Activated T-cell treated with anti-CD3 and anti-CD28 coated beads, Interleukin-2, amount 50 U/mL, for 72 hours (primary cell): ENCODE measurements around the gene SULT1C2. TPM values are rescaled to one million over a fixed set of nuclear protein-coding genes. Genes with fewer than 3 reads are reported as not detected.

ENCODE experiments used
- ATAC-seq, 2 donors: fragments of 150-1000 bp; cut with Tn5 transposase; replicated peaks in 1 of 2; 2 replicates each; pipeline ENCODE4 v1.10.0; 2021; ENCODE audit warnings: moderate library complexity in 2 of 2, mild to moderate bottlenecking in 1 of 2
- DNase-seq, 2 donors: peaks; one replicate each; pipeline ENCODE4 v3.0.0; 2021 to 2022; ENCODE audit warnings: mixed read lengths in 1 of 2
- H3K27ac Mint-ChIP-seq: one replicate; pipeline ENCODE4 v1.8.0; 2022; ENCODE audit warnings: mild to moderate bottlenecking, moderate library complexity, mixed read lengths
- H3K27me3 Mint-ChIP-seq: one replicate; pipeline ENCODE4 v1.8.0; 2022; ENCODE audit warnings: low read depth, mixed read lengths
- H3K36me3 Mint-ChIP-seq, 2 donors: one replicate each; pipeline ENCODE4 v1.8.0; 2022; ENCODE audit warnings: mixed read lengths in 2 of 2, mild to moderate bottlenecking in 1 of 2; ENCODE audit not compliant: insufficient read depth in 2 of 2
- H3K4me1 Mint-ChIP-seq: one replicate; pipeline ENCODE4 v1.8.0; 2022; ENCODE audit warnings: low read depth, mixed read lengths
- H3K4me3 Mint-ChIP-seq, 2 donors: one replicate each; pipeline ENCODE4 v1.8.0; 2022; ENCODE audit warnings: mild to moderate bottlenecking in 2 of 2, mixed read lengths in 2 of 2, moderate library complexity in 2 of 2
- H3K9me3 Mint-ChIP-seq, 2 donors: one replicate each; pipeline ENCODE4 v1.8.0; 2022; ENCODE audit warnings: mixed read lengths in 2 of 2
- total RNA-seq, 2 donors: library from RNA; stranded (reverse); gene quantifications; one replicate each; pipeline ENCODE4 v1.2.3, GENCODE V29; 2022

Gene SULT1C2
- total RNA-seq, 2 donors from 2014 or later: not detected

- Mint-ChIP-seq H3K36me3 (no peaks in the 10 kb centered on the region), H3K4me3 (no peak overlapping the region), H3K9me3 (no peaks in the 10 kb centered on the region), H3K4me1 (no peaks in the 10 kb centered on the region), H3K27me3 (peaks cover 12% of the 10 kb centered on the region), H3K27ac (no peak overlapping the region)
- no peak for DNase-seq
- no peak for ATAC-seq
Measured at GRCh38 chr2:108305901-108306300, 17.2 kb downstream of the SULT1C2 start.

GRCh38 chr2:108309903-108310302 is 21.2 kb downstream of the SULT1C2 start:
- no peaks in the 10 kb centered on the region for H3K36me3 Mint-ChIP-seq
- H3K9me3 Mint-ChIP-seq: no peaks in the 10 kb centered on the region
- ATAC-seq (no peak), DNase-seq (no peak)
- no peak overlapping the region for H3K4me3 Mint-ChIP-seq
- no peaks in the 10 kb centered on the region for H3K27me3 Mint-ChIP-seq
- H3K4me1 Mint-ChIP-seq: no peaks in the 10 kb centered on the region
- H3K27ac Mint-ChIP-seq: no peak overlapping the region

GRCh38 chr2:108314586-108315296 is 26.0 kb downstream of the SULT1C2 start:
- no peaks in the 10 kb centered on the region for H3K36me3 Mint-ChIP-seq
- DNase-seq: no peak
- ATAC-seq: no peak
- H3K27ac Mint-ChIP-seq: no peak overlapping the region
- H3K9me3 Mint-ChIP-seq: no peaks in the 10 kb centered on the region
- no peak overlapping the region for H3K4me3 Mint-ChIP-seq
- no peaks in the 10 kb centered on the region for H3K4me1 Mint-ChIP-seq
- no peaks in the 10 kb centered on the region for H3K27me3 Mint-ChIP-seq

GRCh38 chr2:108315444-108315934 is 26.8 kb downstream of the SULT1C2 start:
- no peaks in the 10 kb centered on the region for H3K4me1 Mint-ChIP-seq
- no peak overlapping the region for H3K27ac Mint-ChIP-seq
- no peak for ATAC-seq
- no peaks in the 10 kb centered on the region for H3K36me3 Mint-ChIP-seq
- H3K9me3 Mint-ChIP-seq: no peaks in the 10 kb centered on the region
- H3K4me3 Mint-ChIP-seq: no peak overlapping the region
- no peaks in the 10 kb centered on the region for H3K27me3 Mint-ChIP-seq
- DNase-seq: no peak

- no peaks in the 10 kb centered on the region for H3K36me3 Mint-ChIP-seq
- ATAC-seq (no peak), DNase-seq (no peak)
- H3K4me1 Mint-ChIP-seq: no peaks in the 10 kb centered on the region
- H3K4me3 Mint-ChIP-seq: no peak overlapping the region
- H3K27ac Mint-ChIP-seq: no peak overlapping the region
- no peaks in the 10 kb centered on the region for H3K27me3 Mint-ChIP-seq
- H3K9me3 Mint-ChIP-seq: no peaks in the 10 kb centered on the region
Measured at GRCh38 chr2:108316033-108316432, 27.3 kb downstream of the SULT1C2 start.

- Mint-ChIP-seq H3K9me3 (no peaks in the 10 kb centered on the region), H3K4me3 (no peak overlapping the region), H3K27me3 (no peaks in the 10 kb centered on the region), H3K4me1 (no peaks in the 10 kb centered on the region), H3K36me3 (no peaks in the 10 kb centered on the region), H3K27ac (no peak overlapping the region)
- ATAC-seq: no peak
- no peak for DNase-seq
Measured at GRCh38 chr2:108316461-108317258, 28.0 kb downstream of the SULT1C2 start.

- peaks cover 10% of the 10 kb centered on the region for H3K27me3 Mint-ChIP-seq
- H3K36me3 Mint-ChIP-seq: no peaks in the 10 kb centered on the region
- no peak overlapping the region for H3K27ac Mint-ChIP-seq
- DNase-seq (no peak), ATAC-seq (no peak)
- no peak overlapping the region for H3K4me3 Mint-ChIP-seq
- no peaks in the 10 kb centered on the region for H3K4me1 Mint-ChIP-seq
- no peaks in the 10 kb centered on the region for H3K9me3 Mint-ChIP-seq
Measured at GRCh38 chr2:108320326-108320922, 31.7 kb downstream of the SULT1C2 start.

GRCh38 chr2:108323619-108324018 is 34.9 kb downstream of the SULT1C2 start:
- ATAC-seq (no peak), DNase-seq (no peak)
- no peak overlapping the region for H3K27ac Mint-ChIP-seq
- H3K9me3 Mint-ChIP-seq: no peaks in the 10 kb centered on the region
- no peak overlapping the region for H3K4me3 Mint-ChIP-seq
- H3K27me3 Mint-ChIP-seq: peaks cover 10% of the 10 kb centered on the region
- no peaks in the 10 kb centered on the region for H3K4me1 Mint-ChIP-seq
- no peaks in the 10 kb centered on the region for H3K36me3 Mint-ChIP-seq

- Mint-ChIP-seq H3K4me1 (no peaks in the 10 kb centered on the region), H3K4me3 (no peak overlapping the region), H3K27ac (no peak overlapping the region), H3K9me3 (peaks cover 0 to 1% of the 10 kb centered on the region in 2 donors), H3K27me3 (peaks cover 10% of the 10 kb centered on the region), H3K36me3 (no peaks in the 10 kb centered on the region)
- ATAC-seq: no peak
- no peak for DNase-seq
Measured at GRCh38 chr2:108324531-108325255, 36.0 kb downstream of the SULT1C2 start.

- H3K4me1 Mint-ChIP-seq: no peaks in the 10 kb centered on the region
- ATAC-seq: no peak
- peaks cover 1% of the 10 kb centered on the region in 2 donors for H3K9me3 Mint-ChIP-seq
- H3K4me3 Mint-ChIP-seq: no peak overlapping the region
- H3K27me3 Mint-ChIP-seq: peaks cover 15% of the 10 kb centered on the region
- no peak overlapping the region for H3K27ac Mint-ChIP-seq
- DNase-seq: no peak
- no peaks in the 10 kb centered on the region for H3K36me3 Mint-ChIP-seq
Measured at GRCh38 chr2:108325756-108326155, 37.1 kb downstream of the SULT1C2 start.

GRCh38 chr2:108329771-108330170 is 41.1 kb downstream of the SULT1C2 start:
- H3K4me1 Mint-ChIP-seq: no peaks in the 10 kb centered on the region
- DNase-seq (no peak), ATAC-seq (no peak)
- H3K36me3 Mint-ChIP-seq: no peaks in the 10 kb centered on the region
- peaks cover 22% of the 10 kb centered on the region for H3K27me3 Mint-ChIP-seq
- H3K9me3 Mint-ChIP-seq: peaks cover 1% of the 10 kb centered on the region in 2 donors
- no peak overlapping the region for H3K4me3 Mint-ChIP-seq
- no peak overlapping the region for H3K27ac Mint-ChIP-seq

- H3K4me1 Mint-ChIP-seq: no peaks in the 10 kb centered on the region
- peaks cover 1 to 2% of the 10 kb centered on the region in 2 donors for H3K9me3 Mint-ChIP-seq
Measured at GRCh38 chr2:108330979-108331378, 42.3 kb downstream of the SULT1C2 start.

GRCh38 chr2:108345951-108346350 is 57.3 kb downstream of the SULT1C2 start:
- ATAC-seq (no peak), DNase-seq (no peak)
- H3K36me3 Mint-ChIP-seq: no peaks in the 10 kb centered on the region
- no peaks in the 10 kb centered on the region for H3K4me1 Mint-ChIP-seq
- peaks cover 18% of the 10 kb centered on the region for H3K27me3 Mint-ChIP-seq
- H3K27ac Mint-ChIP-seq: no peak overlapping the region
- no peaks in the 10 kb centered on the region for H3K9me3 Mint-ChIP-seq
- H3K4me3 Mint-ChIP-seq: no peak overlapping the region

More at GRCh38 chr2:108330979-108331378, 42.3 kb downstream of the SULT1C2 start:
- H3K27ac Mint-ChIP-seq: no peak overlapping the region
- H3K4me3 Mint-ChIP-seq: no peak overlapping the region
- H3K36me3 Mint-ChIP-seq: no peaks in the 10 kb centered on the region
- peaks cover 34% of the 10 kb centered on the region for H3K27me3 Mint-ChIP-seq
- ATAC-seq (no peak), DNase-seq (no peak)
